Stimulated activated CD4-positive, alpha-beta T cell treated with anti-CD3 and anti-CD28 coated beads, Interleukin-4, amount 100 ng/mL, for 24 hours (primary cell): Measurements from ENCODE around the gene FEZF1.
"Not testable (repeated sequence)": the region's sequence is repeated elsewhere in the genome, so short reads cannot be mapped to it uniquely, and the experiment has no call there.

Source experiments
- DNase-seq: peaks from one replicate; pipeline ENCODE4 v3.0.0-alpha.2; 2020

Gene FEZF1

GRCh38 chr7:122306320-122307227, 2.0 kb upstream of the FEZF1 start:
- no peak for DNase-seq

GRCh38 chr7:122305475-122306319, 1.1 kb upstream of the FEZF1 start:
- DNase-seq: no peak

- no peak for DNase-seq
These were observed 459 bp upstream of the FEZF1 start for GRCh38 chr7:122304996-122305421.

- no peak for DNase-seq
These were observed 825 bp downstream of the FEZF1 start for GRCh38 chr7:122303531-122304318.

GRCh38 chr7:122302761-122303530, 1.6 kb downstream of the FEZF1 start:
- DNase-seq: no peak

- DNase-seq: no peak
These were observed 2.4 kb downstream of the FEZF1 start for GRCh38 chr7:122301858-122302760.

GRCh38 chr7:122300956-122301833, 3.4 kb downstream of the FEZF1 start:
- DNase-seq: no peak

- no peak for DNase-seq
These were observed 4.2 kb downstream of the FEZF1 start for GRCh38 chr7:122300211-122300932.

- DNase-seq: no peak
These were observed 4.8 kb downstream of the FEZF1 start for GRCh38 chr7:122299624-122300210.

- DNase-seq: no peak
These were observed 5.9 kb downstream of the FEZF1 start for GRCh38 chr7:122298618-122299017.

- DNase-seq: no peak
These were observed 6.4 kb downstream of the FEZF1 start for GRCh38 chr7:122298131-122298530.

GRCh38 chr7:122291189-122291588, 13.4 kb downstream of the FEZF1 start:
- DNase-seq: no peak

GRCh38 chr7:122290476-122290875, 14.1 kb downstream of the FEZF1 start:
- no peak for DNase-seq

- DNase-seq: no peak
These were observed 15.1 kb downstream of the FEZF1 start for GRCh38 chr7:122289426-122289825.

- not testable (repeated sequence) for DNase-seq
These were observed 19.9 kb downstream of the FEZF1 start for GRCh38 chr7:122284608-122285007.

- DNase-seq: no peak
These were observed 31.4 kb downstream of the FEZF1 start for GRCh38 chr7:122273117-122273516.

- DNase-seq: no peak
These were observed 35.3 kb downstream of the FEZF1 start for GRCh38 chr7:122269241-122269640.

- no peak for DNase-seq
These were observed 36.4 kb downstream of the FEZF1 start for GRCh38 chr7:122268101-122268500.

- no peak for DNase-seq
These were observed 42.3 kb downstream of the FEZF1 start for GRCh38 chr7:122262246-122262645.
